Measurements from ENCODE around the gene MAEA. TPM values are rescaled to one million over a fixed set of nuclear protein-coding genes. Genes with fewer than 3 reads are reported as not detected.

The MAEA gene
- total RNA-seq, 1 donor from 2014 or later: 33.3 TPM

DNA sequence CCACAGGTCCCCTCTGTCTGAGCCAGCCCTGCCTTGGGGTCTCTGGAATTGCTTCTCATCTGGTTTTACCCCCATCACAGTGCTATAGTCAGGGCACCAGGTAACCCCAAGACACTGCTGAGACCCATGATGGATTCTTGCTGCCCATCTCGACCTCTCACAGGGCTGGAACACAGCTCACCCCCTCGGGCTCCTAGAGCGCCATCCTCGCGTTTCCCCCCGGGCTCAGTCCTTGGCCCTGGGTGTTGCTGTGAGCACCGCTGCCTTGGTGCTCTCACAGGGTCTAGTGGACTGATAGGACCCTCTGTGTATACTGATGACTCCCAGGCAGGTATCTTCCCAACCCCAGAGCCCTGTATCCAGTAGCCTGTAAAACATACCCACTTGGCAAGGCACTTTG lies 8.8 kb downstream of the MAEA start:
- DNase-seq (ENCODE audit: low spot score): no peak
- no peak for ATAC-seq

DNA sequence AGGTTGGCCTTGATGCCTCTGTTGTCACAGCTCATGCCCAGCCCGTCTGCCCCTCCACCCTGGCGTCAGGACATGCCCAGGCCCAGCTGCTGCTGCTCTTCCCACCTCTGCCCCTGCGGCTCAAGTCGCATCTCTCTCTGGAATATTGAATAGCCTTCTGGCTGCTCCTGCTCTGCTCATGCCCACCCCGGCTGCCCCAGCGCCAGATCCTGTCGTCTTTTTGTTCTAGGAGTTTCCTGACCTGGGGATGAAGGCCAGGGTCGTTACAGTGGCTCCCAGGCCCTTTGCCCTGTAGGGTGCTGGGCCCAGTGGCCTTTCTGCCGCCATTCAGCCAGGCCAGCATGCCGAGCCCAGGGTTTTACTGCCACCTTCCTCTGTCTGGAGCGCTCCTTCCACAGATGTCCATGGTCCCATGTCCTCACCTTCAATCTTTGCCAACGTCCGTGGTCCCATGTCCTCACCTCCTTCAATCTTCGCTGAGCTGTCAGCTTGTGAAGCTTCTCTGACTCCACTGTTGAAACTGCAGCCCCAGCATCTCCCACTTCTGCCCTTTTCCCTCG lies 9.7 kb downstream of the MAEA start:
- no peak for ATAC-seq
- no peak for DNase-seq (ENCODE audit: low spot score)

DNA sequence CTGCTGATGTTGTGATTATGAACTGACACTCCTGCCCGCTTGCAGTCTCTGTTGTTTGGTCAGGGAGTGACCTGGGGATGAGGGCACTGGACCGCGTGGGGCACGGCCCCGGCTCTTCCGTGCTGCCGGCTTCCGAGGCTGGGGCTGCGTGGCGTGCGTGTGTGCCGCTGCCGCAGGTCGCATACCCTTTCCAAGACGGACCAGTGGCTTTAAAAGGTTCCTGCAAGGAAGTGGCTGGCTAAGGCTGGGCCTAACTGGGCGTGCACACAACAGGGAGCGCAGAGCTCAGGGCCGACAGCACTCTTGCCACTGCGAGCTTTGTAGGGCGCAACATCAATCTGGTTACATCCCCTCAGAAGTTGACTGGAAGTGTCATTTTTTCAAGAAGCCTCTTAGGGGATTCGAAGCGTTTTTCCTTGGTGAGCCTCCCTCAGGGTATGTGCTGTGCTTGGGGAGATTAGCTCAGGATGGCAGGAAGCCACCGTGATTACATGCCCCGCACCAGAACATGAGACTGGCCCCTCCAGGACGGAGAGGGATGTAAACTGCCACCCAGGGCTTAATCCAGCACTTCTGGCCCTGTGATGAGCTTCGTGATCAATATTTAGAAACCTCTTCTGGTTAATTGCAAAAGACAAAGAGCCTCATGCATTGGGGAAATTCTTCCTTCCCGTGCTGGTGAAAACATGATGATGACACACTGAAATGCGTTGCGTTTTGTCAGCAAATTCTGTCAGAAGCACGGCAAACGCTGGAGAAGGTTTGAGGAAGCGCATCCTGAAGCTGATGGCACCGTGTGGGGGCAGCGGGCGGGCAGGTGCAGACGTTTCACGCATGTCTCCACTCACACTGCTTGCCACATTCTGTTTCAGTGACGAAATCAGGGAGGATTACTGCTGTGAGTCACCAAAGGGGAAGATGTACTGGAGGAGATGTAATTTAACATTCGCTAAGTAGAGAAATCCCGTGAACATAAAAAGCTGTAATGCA lies 11.1 kb downstream of the MAEA start:
- ATAC-seq: peak; percentile 51
- DNase-seq (ENCODE audit: low spot score): no peak

DNA sequence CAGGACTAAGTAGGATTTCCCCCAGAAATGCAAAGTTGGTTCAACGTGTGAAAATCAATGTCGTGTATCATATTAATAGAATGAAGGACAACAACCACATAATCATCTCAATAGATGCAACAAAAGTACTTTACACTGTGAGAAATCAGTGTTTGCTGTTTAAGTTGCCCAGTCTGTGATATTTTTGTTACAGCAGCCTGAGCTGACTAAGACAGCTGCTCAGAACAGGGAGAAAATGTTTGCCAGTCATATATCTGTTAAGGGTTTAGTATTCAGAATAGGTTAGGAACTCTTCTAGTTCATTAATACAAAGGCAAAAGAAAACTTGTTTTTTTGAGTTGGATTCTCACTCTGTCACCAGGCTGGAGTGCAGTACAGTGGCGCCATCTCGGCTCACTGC lies 12.5 kb downstream of the MAEA start:
- no peak for DNase-seq (ENCODE audit: low spot score)
- ATAC-seq: no peak

DNA sequence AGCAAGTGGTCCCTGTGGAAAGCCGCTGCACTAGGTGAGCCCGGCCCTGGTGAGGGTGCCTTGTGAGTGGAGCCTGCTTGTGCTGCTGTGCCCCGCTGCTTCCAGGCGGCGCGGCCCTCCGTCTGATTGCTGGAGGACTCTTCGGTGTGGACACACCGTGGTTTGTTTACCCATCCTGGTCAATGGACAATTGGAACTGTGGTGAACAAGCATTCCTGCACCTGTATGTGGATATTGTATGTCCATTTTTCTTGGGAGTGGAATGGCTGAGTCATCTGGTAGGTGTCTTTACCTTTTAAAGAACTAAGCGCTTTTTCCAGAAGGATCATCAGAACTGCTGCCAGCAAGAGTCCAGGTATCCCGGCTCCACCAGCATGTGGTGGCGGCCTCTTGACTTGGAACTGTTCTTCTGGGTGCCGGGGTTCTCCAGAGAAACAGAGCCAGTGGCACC lies 15.6 kb downstream of the MAEA start:
- no peak for DNase-seq (ENCODE audit: low spot score)
- no peak for ATAC-seq

DNA sequence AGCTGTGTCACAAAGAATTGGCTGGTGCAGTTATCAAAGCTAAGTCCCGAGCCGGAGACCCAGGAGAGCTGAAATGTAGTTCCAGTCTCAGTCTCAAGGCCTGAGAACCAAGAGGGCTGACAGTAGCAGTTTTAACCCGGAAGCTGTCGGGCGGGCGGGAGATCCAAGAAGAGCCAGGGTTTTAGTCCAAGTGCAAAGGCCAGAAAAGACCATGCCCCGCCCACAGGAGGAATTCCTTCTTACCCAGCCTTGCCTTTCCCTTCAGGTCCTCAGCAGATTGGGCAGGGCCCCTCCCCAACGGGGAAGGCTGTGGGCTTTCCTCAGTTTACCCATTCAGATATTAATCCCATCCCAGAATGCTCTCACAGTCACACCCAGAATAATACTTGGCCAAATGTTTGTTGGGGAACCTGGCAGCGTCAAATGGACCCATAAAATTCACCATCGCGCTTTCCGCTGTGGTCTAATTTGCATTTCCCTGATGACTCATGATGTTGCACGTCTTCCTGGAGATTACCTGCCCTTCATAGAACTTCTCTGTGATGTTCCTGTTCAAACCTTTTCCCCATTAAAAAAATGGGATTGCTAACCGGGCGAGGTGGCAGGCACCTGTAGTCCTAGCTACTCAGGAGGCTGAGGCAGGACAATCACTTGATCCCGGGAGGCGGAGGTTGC lies 16.2 kb downstream of the MAEA start:
- DNase-seq (ENCODE audit: low spot score) (no peak), ATAC-seq (no peak)

DNA sequence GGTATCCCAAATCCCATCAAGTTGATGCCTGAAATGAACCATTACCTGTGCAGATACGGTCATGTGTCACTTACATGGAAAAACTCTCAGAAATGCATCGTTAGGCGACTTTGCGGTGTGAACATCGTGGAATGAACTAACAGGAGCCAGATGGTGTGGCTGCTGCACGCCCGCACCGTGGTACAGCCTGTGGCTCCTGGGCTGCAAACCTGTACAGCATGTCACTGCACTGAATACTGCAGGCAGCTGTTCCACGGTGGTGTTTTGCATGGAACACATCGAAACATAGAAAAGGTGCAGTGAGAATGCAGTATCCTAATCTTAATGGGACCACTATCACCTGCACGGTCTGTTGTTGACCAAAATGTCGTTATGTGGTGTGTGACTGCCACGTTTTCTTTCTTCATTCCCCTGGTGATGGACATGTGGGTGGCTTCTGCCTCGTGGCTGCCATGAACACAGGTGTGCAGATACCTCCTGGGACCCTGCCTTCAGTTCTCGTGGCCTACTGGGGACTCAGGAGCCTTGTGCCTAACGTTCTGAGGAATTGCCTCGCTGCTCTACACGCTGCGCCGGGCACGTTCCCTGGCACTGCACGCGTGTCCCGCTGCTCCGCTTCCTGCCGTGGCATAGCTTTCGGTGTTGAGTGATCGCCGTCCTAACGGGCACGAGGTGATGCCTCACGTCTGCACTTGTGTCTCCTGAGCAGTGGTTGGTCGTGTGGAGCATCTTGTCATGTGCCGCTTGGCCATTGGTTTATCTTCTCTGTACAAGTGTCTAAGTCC lies 18.5 kb downstream of the MAEA start:
- no peak for DNase-seq (ENCODE audit: low spot score)
- ATAC-seq: no peak

DNA sequence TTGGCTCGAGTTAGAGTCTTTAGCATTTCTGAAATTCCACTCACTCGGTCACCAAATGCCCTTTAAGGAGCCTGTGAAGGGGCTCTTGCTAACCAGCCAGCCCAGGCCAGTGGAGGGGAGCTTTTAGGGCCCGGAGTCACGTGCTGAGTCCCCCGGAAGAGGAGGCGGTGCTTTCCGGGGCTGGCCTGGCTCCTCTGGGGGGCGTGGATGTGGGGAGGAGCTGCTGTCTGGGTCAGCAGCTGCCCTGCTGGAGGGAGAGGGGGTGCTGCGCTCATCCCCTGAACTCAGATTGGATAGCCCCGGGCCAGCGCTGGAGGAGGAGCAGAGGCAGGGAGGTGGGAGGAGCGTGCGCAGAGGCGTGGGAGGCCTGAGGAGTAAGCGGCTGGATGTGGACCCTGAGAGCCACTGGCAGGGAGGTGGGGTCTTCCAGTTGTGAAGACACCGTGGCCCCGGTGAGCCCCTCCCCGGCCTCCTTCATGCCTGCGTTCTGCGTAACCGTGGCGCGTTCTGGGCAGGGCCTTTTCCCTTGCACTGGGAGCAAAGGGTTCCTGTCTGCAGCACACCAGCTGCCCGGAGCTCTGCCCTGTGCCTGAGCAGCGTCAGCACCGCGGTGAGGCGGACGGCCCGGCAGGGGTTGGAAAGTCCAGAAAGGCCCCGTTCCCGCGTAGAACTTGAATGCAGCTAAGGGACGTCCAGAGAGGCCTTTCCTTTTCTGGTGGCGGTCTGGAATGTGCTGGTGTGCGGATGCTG lies 19.7 kb downstream of the MAEA start:
- ATAC-seq: peak; percentile 96
- peak; percentile 75 for DNase-seq (ENCODE audit: low spot score)

DNA sequence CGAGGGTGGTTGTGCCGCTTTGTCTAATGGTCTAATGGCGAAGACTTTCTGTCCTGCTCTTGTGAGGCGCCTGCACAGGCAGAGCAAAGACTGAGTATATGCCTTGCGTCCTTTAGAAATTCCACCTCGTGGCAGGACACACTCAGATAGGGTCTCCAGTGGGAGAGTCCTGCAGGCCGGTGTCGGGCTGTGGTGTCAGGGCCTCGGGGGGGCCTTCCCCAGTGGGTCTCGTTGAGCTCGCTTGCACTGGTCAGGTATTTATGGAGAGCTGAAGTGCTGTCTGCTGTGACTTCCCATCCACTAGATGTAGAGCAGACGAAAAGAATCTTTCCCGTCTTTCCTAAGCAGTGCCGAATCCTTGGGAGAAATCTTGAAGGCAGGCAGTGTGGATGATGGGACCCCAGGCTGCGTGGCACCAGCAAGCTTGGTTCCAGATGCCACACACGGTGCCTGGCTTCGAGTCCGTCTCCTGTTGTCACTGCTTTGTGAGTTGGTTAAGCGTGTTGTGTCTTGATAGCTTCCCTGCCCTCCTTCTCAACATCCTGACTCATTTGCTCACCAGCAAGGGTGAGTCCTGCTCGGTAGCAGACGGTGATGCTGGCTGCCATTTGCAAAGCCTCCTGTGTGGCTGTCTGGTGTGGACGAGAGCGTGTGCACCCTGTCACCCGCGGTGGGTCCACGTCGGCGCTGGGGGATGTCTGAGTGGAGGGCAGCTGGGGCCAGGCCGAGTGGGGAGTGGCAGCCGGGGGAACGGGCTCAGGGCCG lies 20.5 kb downstream of the MAEA start:
- DNase-seq (ENCODE audit: low spot score) (no peak), ATAC-seq (no peak)

DNA sequence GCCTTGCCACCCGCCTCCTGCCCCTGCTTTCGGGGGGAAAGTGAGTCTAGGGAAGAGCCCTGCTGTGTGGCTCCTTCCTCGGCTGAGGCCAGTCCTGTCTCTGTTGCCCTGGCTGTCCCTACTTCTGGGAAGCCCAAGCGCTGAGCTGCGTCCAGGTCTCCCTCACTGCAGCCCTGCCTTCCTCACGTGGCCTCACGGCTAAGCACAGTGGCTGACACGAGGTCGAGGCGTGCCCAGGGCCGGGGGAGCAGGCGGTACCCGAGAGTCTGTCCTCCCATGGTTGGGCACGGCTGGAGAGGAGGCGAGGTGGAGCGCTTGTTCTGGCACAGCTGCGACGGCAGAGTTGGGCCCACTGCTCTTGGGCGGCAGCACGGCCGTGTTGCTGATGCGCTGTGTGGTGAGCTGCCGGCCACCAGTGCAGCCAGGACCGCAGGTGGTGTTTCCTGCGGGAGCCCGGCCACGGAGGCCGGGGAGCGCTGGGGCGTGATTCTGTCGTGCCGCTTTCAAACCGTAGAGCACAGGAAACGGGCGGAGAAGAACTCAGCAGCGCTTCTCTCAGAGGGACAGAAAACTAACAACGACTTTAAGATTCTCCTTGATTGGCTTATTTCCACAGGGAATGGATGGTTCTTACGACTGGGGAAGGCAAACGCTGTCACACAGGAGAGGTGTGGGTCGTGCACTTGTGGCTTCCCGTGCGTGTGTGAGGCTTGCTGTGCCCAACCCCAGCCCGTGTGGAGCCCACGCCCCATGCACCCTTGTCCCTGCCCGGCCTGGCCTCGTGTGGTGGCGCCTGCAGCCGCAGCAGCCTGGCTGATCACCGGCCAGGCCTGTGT lies 21.3 kb downstream of the MAEA start:
- no peak for ATAC-seq
- no peak for DNase-seq (ENCODE audit: low spot score)

DNA sequence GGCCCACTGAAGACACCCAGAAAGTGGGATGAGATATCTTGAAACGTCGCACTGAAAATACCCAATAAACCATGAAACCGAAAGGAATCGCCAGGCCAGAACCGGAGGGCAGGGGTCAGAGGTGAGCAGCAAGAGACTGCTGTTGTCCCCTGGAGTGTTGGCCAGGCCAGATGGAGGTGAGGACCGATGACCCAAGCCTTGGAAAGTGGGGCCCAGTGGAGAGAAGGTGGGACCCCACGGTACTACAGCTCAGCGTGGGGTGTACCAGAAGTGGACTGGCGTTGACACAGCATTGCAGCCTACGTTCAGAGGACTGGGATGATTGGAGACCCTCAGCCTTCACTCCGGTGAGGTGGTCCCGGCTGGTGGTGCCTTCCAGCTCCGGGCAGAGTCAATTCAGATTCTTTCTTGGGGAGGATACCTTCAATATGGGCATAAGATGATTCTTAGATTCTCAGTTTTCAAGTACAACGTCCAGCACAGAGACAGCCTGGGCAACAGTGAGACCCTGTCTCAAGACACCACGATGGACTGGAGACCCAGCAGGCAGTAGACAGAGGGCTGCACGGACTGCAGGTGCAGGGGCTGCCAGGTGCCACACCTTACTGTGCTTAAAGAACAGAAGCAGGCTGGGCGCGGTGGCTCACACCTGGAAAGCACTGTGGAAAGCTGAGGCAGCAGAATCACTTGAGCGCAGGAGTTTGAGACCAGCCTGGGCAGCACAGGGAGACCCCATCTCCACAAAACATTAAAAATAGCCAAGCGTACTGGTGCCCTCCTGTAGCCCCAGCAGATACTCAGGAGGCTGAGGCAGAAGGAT lies 23.3 kb downstream of the MAEA start:
- ATAC-seq: no peak
- DNase-seq (ENCODE audit: low spot score): no peak

DNA sequence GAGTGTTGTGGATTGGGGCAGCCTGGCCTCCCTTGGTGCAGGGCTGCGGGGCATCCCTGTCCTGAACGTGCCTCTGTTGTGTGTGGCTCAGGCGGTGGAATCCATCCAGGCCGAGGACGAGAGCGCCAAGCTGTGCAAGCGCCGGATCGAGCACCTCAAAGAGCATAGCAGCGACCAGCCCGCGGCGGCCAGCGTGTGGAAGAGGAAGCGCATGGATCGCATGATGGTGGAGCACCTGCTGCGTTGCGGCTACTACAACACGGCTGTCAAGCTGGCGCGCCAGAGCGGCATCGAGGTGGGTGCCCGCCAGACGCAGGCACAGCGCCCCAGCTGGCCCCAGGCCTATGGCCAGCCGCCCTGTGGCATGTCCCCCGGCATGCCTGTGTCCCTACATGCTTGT lies 25.6 kb downstream of the MAEA start:
- ATAC-seq (no peak), DNase-seq (ENCODE audit: low spot score) (no peak)

DNA sequence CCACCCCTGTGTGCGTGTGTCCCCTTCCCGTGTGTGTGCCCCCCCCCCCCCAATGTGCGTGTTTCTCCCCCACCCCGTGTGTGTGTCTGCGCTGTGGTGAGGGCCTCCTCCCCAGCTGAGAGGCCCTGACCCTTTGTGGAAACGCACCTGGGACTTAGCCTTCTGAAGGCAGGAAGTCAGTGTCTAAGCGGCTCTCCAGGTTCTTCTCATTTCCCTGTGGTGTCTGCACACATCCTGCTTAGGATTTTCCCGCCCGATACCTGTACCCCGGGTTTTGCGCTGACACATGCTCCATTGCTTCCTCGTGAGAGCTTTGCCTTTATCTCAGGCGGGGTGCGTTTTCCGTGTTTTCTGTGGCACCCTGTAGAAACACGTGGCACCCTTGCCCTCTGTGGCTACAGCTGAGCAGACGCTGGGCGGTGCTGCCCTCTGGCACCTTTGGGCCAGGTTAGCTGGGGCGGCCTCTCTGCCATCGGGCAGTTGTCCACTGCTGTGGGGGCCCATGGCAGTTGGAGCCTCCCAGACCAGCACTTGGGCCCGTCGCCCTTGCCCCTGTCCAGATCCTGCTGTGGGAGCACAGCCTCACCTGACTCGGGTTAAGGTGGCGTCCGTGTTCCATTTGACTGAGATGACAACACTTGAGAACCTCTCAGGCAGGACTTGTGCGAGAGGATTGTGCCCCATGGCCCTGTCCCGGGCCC lies 26.3 kb downstream of the MAEA start:
- ATAC-seq: no peak
- no peak for DNase-seq (ENCODE audit: low spot score)

DNA sequence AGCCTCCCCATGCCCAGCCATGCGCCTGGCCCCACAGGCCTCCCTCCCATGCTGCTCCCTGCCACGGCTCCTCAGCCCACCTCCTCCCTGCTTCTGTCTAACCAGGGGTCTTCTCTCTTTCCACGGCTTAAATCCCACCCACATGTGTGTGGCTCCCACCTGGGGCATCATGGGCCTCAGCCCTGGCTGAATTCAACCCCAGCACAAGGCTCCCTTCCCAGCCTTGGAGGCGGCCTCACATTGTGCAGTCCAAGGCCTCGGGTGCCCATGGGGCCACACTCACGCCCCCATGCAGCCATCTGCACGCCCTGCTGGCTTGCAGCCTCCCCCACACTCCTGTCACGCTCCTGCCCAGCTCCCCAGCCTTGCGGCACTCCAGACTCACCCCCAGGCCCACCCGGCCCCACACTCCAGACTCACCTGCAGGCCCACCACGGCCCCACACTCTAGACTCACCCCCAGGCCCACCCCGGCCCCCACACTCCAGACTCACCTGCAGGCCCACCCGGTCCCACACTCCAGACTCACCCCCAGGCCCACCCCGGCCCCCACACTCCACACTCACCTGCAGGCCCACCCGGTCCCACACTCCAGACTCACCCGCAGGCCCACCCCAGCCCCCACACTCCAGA lies 27.0 kb downstream of the MAEA start:
- DNase-seq (ENCODE audit: low spot score) (no peak), ATAC-seq (no peak)

DNA sequence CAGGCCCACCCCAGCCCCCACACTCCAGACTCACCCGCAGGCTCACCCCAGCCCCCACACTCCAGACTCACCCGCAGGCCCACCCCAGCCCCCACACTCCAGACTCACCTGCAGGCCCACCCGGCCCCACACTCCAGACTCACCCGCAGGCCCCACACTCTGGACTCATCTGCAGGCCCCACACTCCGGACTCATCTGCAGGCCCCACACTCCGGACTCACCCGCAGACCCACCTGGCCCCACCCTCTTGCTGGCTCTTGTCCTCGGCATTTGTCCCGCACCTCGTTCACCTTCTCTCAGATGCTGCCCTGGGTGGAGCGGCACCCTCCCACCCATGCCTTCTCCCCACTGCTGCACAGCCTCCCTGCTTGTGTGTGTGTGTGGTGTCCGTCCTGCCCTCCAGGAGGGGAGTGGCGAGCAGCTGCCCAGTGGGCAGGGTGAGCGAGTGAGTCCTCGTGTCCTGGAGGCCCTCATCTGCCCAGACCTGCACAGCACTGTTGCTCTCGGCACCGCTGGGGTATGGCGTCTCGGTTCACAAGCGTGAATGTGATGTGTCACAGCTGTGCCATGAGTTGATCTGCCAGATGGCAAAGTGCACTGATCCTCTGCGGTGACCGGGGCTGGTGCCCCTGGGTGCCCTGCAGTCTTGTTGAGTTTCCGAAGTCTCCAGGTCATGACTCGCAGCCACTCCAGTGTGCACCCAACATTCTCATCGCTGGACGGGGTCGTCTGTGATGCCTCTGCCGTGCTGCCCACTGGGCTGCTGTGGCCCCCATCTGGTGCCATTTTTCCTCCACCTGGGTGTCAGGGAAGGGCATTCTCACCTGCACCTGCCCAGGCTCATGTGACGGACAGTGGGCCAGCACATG lies 27.7 kb downstream of the MAEA start:
- no peak for ATAC-seq
- no peak for DNase-seq (ENCODE audit: low spot score)

DNA sequence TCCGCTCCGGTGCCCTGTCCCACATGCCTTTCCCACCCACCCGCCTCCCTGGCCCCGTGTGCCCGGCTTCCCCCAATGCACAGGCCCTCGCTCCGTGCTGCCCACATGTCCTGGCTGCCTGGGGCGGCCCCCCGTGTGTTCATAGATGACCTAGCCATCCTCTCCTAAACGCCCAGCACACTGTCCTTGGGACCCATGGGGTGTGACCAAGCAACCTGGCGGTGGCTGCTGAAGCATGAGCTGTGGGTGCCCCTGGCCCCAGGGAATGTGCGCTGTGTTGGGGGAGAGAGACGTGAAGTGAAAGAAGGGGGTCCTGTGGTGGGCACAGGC lies 28.3 kb downstream of the MAEA start:
- no peak for ATAC-seq
- no peak for DNase-seq (ENCODE audit: low spot score)

All from left lobe of liver (tissue), 2 donors.